Smooth muscle cell (in vitro differentiated cells): ENCODE measurements around the gene NKAPD1. TPM values are rescaled to one million over a fixed set of nuclear protein-coding genes. Genes with fewer than 3 reads are reported as not detected.

Source experiments
- DNase-seq: peaks from one replicate; lab custom pipeline; 2025; ENCODE audit not compliant: unreplicated experiment; lab: John Stamatoyannopoulos, UW
- H2AFZ ChIP-seq: fragments of 200-600 bp; sonication (generic); 2 replicates; pipeline ENCODE4 v1.6.0; 2016; ENCODE audit warnings: antibody characterized with exemption, low read depth, mild to moderate bottlenecking
- H3F3A ChIP-seq: fragments of 200-600 bp; sonication (generic); 2 replicates; pipeline ENCODE4 v1.6.0; 2017; ENCODE audit warnings: antibody characterized with exemption, low read depth
- H3K27ac ChIP-seq: fragments of 200-600 bp; sonication (generic); 2 replicates; pipeline ENCODE4 v1.5.1; 2016; ENCODE audit warnings: low read depth, mild to moderate bottlenecking
- H3K27me3 ChIP-seq: fragments of 200-600 bp; sonication (generic); 2 replicates; pipeline ENCODE4 v1.6.1; 2016; ENCODE audit warnings: low read depth, mild to moderate bottlenecking
- H3K36me3 ChIP-seq: fragments of 200-600 bp; sonication (generic); 2 replicates; pipeline ENCODE4 v1.5.1; 2016; ENCODE audit warnings: low read depth
- H3K4me1 ChIP-seq: fragments of 200-600 bp; sonication (generic); 2 replicates; pipeline ENCODE4 v1.5.1; 2016; ENCODE audit warnings: low read depth
- H3K4me2 ChIP-seq: fragments of 200-600 bp; sonication (generic); 2 replicates; pipeline ENCODE4 v1.6.0; 2016; ENCODE audit warnings: mild to moderate bottlenecking
- H3K4me3 ChIP-seq: fragments of 200-600 bp; sonication (generic); 2 replicates; pipeline ENCODE4 v1.5.1; 2016; ENCODE audit warnings: mild to moderate bottlenecking
- H3K79me2 ChIP-seq: fragments of 200-600 bp; sonication (generic); 2 replicates; pipeline ENCODE4 v1.6.0; 2016; ENCODE audit warnings: low read depth, mild to moderate bottlenecking
- H3K9ac ChIP-seq: fragments of 200-600 bp; sonication (generic); 2 replicates; pipeline ENCODE4 v1.6.0; 2016; ENCODE audit warnings: low read depth
- H3K9me3 ChIP-seq: fragments of 200-600 bp; sonication (generic); replicated peaks from 2 replicates; pipeline ENCODE4 v1.5.1; 2016; ENCODE audit warnings: low read depth
- H4K20me1 ChIP-seq: fragments of 200-600 bp; sonication (generic); 2 replicates; pipeline ENCODE4 v1.6.0; 2016; ENCODE audit warnings: low read depth
- CTCF ChIP-seq: fragments of 200-600 bp; sonication (generic); IDR thresholded peaks from 2 replicates; pipeline ENCODE4 v1.5.1; 2017; ENCODE audit warnings: borderline replicate concordance, mild to moderate bottlenecking, antibody characterized with exemption; ENCODE audit not compliant: insufficient read depth, poor library complexity, severe bottlenecking
- WGBS: methylation state at CpG from one replicate; pipeline ENCODE4 v1.1.7; 2016; ENCODE audit warnings: low lambda C conversion rate; 5-methylcytosine and 5-hydroxymethylcytosine counted together
- polyA plus RNA-seq: library from polyadenylated mRNA; unstranded; fragments of >200 nt; fragmentation: Nextera tagmentation; extraction: Ambion mirVana; gene quantifications from 2 replicates; pipeline ENCODE4 v1.2.1, GENCODE V29; 2016
- total RNA-seq: library from RNA; depleted of rRNA; stranded (reverse); fragments of >200 nt; gene quantifications from 2 replicates; pipeline ENCODE4 v1.2.3, GENCODE V29; 2014

Gene NKAPD1
- total and polyA plus RNA-seq, 2 experiments from 2014 or later: 16.2 to 19.9 TPM

GRCh38 chr11:112097734-112098528 is 23.8 kb downstream of the NKAPD1 start:
- H3K4me3 ChIP-seq: no peak overlapping the region
- no peaks in the 10 kb centered on the region for H3K9me3 ChIP-seq
- H4K20me1 ChIP-seq: no peaks in the 10 kb centered on the region
- no peak overlapping the region for H3K27ac ChIP-seq
- 95% methylated on average over 11 of the region's 11 CpGs for WGBS
- DNase-seq: no peak
- no peaks in the 10 kb centered on the region for H3K79me2 ChIP-seq
- H3K4me2 ChIP-seq: no peak overlapping the region
- peaks cover 3% of the 10 kb centered on the region for H3F3A ChIP-seq
- no peak overlapping the region for H3K9ac ChIP-seq
- no peaks in the 10 kb centered on the region for H3K36me3 ChIP-seq
- no peaks in the 10 kb centered on the region for H3K4me1 ChIP-seq
- TF ChIP-seq CTCF: no peak
- no peaks in the 10 kb centered on the region for H3K27me3 ChIP-seq
- H2AFZ ChIP-seq: no peak overlapping the region

- Histone ChIP-seq H3F3A (peaks cover 3% of the 10 kb centered on the region), H3K9me3 (no peaks in the 10 kb centered on the region), H3K4me3 (no peak overlapping the region), H4K20me1 (no peaks in the 10 kb centered on the region), H3K27me3 (no peaks in the 10 kb centered on the region), H2AFZ (no peak overlapping the region), H3K4me1 (no peaks in the 10 kb centered on the region), H3K79me2 (no peaks in the 10 kb centered on the region), H3K4me2 (peak overlapping the region; percentile 3), H3K36me3 (no peaks in the 10 kb centered on the region), H3K27ac (peak overlapping the region; percentile 64), H3K9ac (no peak overlapping the region)
- DNase-seq: no peak
- no peak for TF ChIP-seq CTCF
- WGBS: 54% methylated on average over 2 of the region's 2 CpGs
Observed at GRCh38 chr11:112100462-112100861, 26.4 kb downstream of the NKAPD1 start.

- peaks cover 3% of the 10 kb centered on the region for H3F3A ChIP-seq
- no peak for TF ChIP-seq CTCF
- no peak overlapping the region for H3K4me3 ChIP-seq
- no peaks in the 10 kb centered on the region for H3K79me2 ChIP-seq
- DNase-seq: no peak
- no peaks in the 10 kb centered on the region for H3K27me3 ChIP-seq
- H3K9me3 ChIP-seq: no peaks in the 10 kb centered on the region
- H3K9ac ChIP-seq: no peak overlapping the region
- no peaks in the 10 kb centered on the region for H3K36me3 ChIP-seq
- no peaks in the 10 kb centered on the region for H3K4me1 ChIP-seq
- 94% methylated on average over 6 of the region's 6 CpGs for WGBS
- H3K27ac ChIP-seq: no peak overlapping the region
- H4K20me1 ChIP-seq: no peaks in the 10 kb centered on the region
- no peak overlapping the region for H3K4me2 ChIP-seq
- no peak overlapping the region for H2AFZ ChIP-seq
Observed at GRCh38 chr11:112103446-112103845, 29.3 kb downstream of the NKAPD1 start.

- Histone ChIP-seq H3K27ac (no peak overlapping the region), H3K27me3 (no peaks in the 10 kb centered on the region), H2AFZ (no peak overlapping the region), H3K9ac (no peak overlapping the region), H3K79me2 (no peaks in the 10 kb centered on the region), H3K4me3 (no peak overlapping the region), H3K9me3 (no peaks in the 10 kb centered on the region), H3K4me2 (no peak overlapping the region), H3K4me1 (no peaks in the 10 kb centered on the region), H3F3A (peaks cover 2% of the 10 kb centered on the region), H4K20me1 (no peaks in the 10 kb centered on the region), H3K36me3 (no peaks in the 10 kb centered on the region)
- no peak for TF ChIP-seq CTCF
- no peak for DNase-seq
- WGBS: 92% methylated on average over 8 of the region's 8 CpGs
Observed at GRCh38 chr11:112106070-112106469, 32.0 kb downstream of the NKAPD1 start.
